ENCODE results near the gene RNF115. TPM values are rescaled to one million over a fixed set of nuclear protein-coding genes. Genes with fewer than 3 reads are reported as not detected.
"Not testable (repeated sequence)": the region's sequence is repeated elsewhere in the genome, so short reads cannot be mapped to it uniquely, and the experiment has no call there.

The RNF115 gene
- total RNA-seq, 1 experiment from 2014 or later = 13.5 TPM

DNA sequence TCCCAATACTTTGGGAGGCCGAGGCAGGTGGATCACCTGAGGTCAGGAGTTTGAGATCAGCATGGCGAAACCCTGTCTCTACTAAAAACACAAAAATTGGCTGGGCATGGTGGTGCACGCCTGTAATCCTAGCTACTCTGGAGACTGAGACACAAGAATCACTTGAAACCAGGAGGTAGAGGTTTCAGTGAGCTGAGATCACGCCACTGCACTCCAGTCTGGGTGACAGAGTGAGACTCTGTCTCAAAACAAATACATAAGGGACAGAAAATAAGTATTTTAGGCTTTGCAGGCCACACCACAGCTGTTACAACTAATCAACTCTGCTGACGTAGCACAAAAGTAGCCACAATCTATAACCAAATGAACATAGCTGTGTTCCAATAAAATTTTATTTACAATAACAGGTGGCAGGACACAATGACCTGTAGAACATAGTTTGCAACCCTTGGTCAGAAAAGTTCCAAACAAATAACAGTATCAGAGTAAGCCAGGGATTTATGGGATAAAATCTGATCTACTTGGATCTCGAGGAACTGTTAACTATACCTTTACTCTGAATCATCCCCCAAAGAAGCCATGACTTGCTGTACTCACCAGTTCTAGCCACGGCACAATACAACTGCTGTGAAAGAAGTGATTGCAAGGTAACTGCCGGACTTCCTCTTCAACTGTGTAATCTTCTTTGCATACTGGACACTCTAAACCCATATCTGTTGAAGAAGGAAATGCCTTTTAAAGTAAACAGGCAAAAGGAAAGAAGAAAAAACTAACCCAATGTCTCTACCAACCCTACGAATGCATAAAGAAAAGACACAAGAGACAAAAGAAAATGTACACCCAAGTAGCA is 76.3 kb downstream of the RNF115 start:
- no peak for DNase-seq (ENCODE audit: extremely low read depth, low read depth)

DNA sequence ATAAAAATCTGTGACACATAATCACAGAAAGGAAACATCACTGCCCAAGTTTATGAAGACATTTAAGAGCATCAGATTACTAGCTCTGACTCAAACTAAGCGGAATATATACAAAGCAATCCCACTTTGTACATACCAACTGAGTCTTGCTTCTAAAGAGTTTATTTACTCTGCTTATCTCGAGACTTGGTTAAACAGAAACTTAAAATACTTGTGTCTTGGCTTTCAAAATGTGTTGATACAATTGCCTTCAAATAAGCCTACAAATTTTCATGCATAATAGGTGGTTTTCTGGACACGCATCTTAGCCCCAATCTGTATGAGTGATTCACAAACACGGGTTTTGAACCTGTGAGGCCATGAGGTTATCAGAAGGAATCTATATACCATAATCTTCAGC is 83.6 kb downstream of the RNF115 start:
- DNase-seq (ENCODE audit: extremely low read depth, low read depth) = no peak

DNA sequence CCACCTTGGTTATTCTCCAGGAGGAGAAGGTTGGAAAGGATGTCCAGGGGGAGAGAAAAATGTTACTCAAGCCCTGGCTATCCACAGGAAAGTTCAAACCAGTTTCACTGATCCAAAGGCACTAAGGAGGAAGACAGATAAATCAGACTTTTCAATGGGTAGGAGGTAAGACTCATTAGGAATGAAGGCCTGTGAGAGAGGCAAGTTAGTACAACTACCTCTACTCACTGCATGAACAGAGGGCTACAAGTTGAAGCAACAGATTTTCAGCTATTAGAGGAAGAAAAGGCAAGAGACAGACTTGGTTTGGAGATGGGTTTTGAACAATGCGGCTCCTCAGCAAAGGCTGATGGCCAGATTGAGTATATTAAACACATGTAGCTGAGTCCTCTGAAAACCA is 87.7 kb downstream of the RNF115 start:
- no peak for DNase-seq (ENCODE audit: extremely low read depth, low read depth)

DNA sequence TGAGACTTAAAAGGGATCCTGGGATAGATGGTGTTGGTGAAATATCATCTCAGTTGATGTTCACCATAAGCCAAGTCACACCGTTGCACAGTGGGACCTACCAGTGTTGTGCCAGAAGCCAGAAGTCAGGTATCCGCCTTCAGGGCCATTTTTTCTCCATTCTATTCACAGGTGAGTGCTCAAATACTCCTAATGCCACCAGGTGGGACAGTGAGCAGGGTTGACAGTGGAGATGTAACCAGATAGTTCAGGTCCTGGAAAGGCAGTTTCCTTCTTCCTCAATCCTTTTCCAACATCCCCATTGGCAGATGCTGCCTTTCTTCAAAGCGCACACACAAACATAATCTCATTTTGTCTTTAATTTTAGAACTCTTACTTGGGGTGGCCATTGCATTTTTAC is 93.0 kb downstream of the RNF115 start:
- DNase-seq (ENCODE audit: extremely low read depth, low read depth) = no peak

- no peak for DNase-seq (ENCODE audit: extremely low read depth, low read depth)
Observed at GRCh38 chr1:145730467-145730866, 93.4 kb downstream of the RNF115 start.

DNA sequence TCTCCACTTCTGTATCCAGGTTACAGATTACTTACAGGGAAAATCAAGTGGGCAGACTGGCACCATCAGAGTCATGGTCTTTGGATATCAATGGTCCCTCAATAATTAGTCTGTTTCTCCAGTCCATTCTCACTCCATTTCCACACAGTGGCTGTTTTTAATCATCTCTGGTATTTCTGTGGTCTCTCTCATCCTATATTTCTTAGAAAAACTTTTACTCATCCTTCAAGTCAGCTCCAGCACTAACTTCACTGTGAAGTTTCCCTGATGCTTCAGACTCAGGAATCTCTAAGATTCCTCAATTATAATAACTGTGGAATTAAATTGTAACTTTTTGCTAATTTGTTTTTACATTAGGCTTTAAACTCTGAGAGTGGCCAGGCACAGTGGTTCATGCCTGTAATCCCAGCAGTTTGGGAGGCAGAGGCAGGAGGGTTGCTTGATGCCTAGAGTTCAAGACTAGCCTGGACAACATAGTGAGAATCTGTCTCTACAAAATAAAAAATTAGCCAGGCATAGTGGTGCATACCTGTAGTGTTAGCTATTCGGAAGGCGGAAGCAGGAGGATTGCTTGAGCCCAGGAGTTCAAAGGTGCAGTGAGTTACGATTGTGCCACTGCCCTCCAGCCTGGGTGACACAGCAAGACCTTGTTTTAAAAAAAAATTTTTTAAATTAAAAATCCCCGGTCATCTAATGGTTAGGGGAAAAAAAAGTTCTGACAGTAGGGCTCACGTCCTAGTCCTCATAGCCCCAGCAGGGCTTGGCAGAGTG is 94.0 kb downstream of the RNF115 start:
- DNase-seq (ENCODE audit: extremely low read depth, low read depth) = no peak

GRCh38 chr1:145729196-145729595 is 94.7 kb downstream of the RNF115 start:
- DNase-seq (ENCODE audit: extremely low read depth, low read depth) = no peak

GRCh38 chr1:145726193-145726592 is 97.7 kb downstream of the RNF115 start:
- DNase-seq (ENCODE audit: extremely low read depth, low read depth) = not testable (repeated sequence)

GRCh38 chr1:145720878-145721671 is 102.8 kb downstream of the RNF115 start:
- peak; percentile 66 for DNase-seq (ENCODE audit: extremely low read depth, low read depth)

DNA sequence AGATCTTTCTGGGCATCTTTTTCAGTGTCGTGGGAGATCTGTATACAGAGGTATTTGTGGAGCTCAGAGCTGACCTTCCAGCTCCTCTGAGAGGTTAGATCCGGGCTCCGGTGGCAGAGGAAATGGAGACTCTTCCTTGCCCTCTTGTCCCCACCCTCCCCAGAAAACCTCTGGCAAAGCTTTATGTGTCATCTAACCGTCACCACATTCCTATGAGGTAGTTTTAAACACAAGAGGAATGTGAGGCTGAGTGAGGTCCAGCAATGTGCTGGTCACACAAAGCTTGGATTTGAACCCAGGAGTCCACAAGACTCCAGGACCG is 103.4 kb downstream of the RNF115 start:
- peak; percentile 21 for DNase-seq (ENCODE audit: extremely low read depth, low read depth)

GRCh38 chr1:145719230-145720079 is 104.4 kb downstream of the RNF115 start, which contains the start of gene CD160:
CD160 (plus strand) TSS chr1:145719499; CDS start chr1:145728328, 8,829 bp downstream.
- no peak for DNase-seq (ENCODE audit: extremely low read depth, low read depth)

GRCh38 chr1:145718465-145718864 is 105.4 kb downstream of the RNF115 start:
- DNase-seq (ENCODE audit: extremely low read depth, low read depth) = not testable (repeated sequence)

GRCh38 chr1:145717833-145718232 is 106.1 kb downstream of the RNF115 start:
- no peak for DNase-seq (ENCODE audit: extremely low read depth, low read depth)

DNA sequence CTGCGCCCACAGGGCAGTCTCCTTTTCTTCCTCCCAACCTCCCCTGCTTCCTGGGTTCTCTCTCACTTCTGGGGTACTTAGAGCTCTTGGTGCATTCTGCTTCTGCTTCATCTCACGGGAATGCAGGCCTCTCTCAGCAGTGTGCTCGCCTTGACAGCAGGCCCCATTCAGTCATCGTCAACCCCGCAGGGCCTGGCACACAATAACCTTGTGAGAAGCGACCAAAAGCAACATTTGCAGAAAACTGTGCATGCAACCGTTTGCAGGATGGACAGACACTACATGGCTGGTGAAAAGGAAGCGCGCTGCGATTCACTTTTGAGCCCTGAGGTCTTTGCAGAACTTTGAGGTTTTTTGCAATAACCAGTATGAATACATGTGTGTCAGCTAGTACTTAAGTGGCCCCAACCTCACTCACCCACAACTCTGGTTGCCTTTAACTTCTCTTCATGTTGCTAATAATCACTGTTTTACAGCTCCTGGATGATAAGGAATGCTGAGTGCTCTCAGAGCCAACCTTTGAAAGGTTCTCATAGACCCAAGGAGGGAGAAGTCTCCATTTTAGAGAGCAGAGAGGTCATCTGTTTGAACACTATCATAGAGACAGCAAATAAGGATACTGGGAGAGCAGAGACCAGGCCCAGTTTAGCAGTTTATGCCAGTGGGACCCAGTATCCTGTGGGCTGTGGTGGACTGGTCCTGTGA is 107.1 kb downstream of the RNF115 start:
- no peak for DNase-seq (ENCODE audit: extremely low read depth, low read depth)

DNA sequence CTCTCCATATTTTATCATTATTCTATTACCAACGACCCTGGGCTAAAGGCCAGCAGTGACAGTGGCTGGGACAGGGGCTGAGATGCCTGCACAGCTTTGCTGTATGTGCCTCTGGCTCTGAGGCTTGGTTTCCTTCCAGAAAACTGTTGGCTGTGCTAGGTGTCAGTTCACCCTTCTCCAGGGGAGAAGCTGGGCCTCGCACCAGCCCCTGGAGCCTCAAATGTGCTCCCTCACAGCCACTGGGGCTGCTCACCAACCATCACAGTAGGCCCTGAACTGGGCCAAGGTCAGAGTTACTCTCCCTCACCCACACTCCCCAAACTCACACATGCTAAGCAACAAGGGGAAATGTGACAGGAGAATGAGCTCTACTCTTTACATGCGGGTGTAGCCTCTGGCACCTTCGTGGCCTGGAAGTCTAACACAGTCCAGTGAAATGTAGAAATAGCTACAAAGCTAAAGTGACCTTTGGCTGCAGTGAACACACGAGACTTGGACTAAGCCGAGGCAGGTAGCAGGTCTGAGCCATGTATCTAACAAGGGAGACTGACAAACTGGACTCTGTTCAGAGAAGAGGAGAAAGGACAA is 109.3 kb downstream of the RNF115 start:
- no peak for DNase-seq (ENCODE audit: extremely low read depth, low read depth)

GRCh38 chr1:145711213-145711651 is 112.7 kb downstream of the RNF115 start:
- no peak for DNase-seq (ENCODE audit: extremely low read depth, low read depth)

- DNase-seq (ENCODE audit: extremely low read depth, low read depth) = no peak
Observed at GRCh38 chr1:145710291-145711027, 113.4 kb downstream of the RNF115 start.

GRCh38 chr1:145708063-145708462 is 115.8 kb downstream of the RNF115 start:
- no peak for DNase-seq (ENCODE audit: extremely low read depth, low read depth)
